ENCODE results near the gene GRM1. TPM values are rescaled to one million over a fixed set of nuclear protein-coding genes. Genes with fewer than 3 reads are reported as not detected.
A peak's percentile ranks its signal among the peaks of the same experiment; 100 is the strongest.

The GRM1 gene
- total RNA-seq, 1 donor: under 0.01 TPM

- H3K4me3 ChIP-seq (ENCODE audit: low read depth, low read length): no peak overlapping the region
- no peak for TF ChIP-seq CTCF (IDR thresholded peaks at IDR 0.05; ENCODE audit: insufficient read depth, low read depth, low read length)
- peak; percentile 51 for DNase-seq (ENCODE audit: low read depth)
Observed at GRCh38 chr6:146028252-146028795, 538 bp upstream of the GRM1 start.

- TF ChIP-seq CTCF (IDR thresholded peaks at IDR 0.05; ENCODE audit: insufficient read depth, low read depth, low read length): no peak
- H3K4me3 ChIP-seq (ENCODE audit: low read depth, low read length): no peak overlapping the region
- DNase-seq (ENCODE audit: low read depth): no peak
Observed at GRCh38 chr6:146029573-146030184, 817 bp downstream of the GRM1 start.

- H3K4me3 ChIP-seq (ENCODE audit: low read depth, low read length): no peak overlapping the region
- TF ChIP-seq CTCF (IDR thresholded peaks at IDR 0.05; ENCODE audit: insufficient read depth, low read depth, low read length): no peak
- no peak for DNase-seq (ENCODE audit: low read depth)
Observed at GRCh38 chr6:146032387-146032786, 3.5 kb downstream of the GRM1 start.

GRCh38 chr6:146040360-146040759 is 11.5 kb downstream of the GRM1 start:
- no peak for TF ChIP-seq CTCF (IDR thresholded peaks at IDR 0.05; ENCODE audit: insufficient read depth, low read depth, low read length)
- DNase-seq (ENCODE audit: low read depth): no peak
- H3K4me3 ChIP-seq (ENCODE audit: low read depth, low read length): no peak overlapping the region

GRCh38 chr6:146041282-146041681 is 12.4 kb downstream of the GRM1 start:
- H3K4me3 ChIP-seq (ENCODE audit: low read depth, low read length): no peak overlapping the region
- peak; percentile 0 for DNase-seq (ENCODE audit: low read depth)
- TF ChIP-seq CTCF (IDR thresholded peaks at IDR 0.05; ENCODE audit: insufficient read depth, low read depth, low read length): peak; percentile 32

- no peak for TF ChIP-seq CTCF (IDR thresholded peaks at IDR 0.05; ENCODE audit: insufficient read depth, low read depth, low read length)
- H3K4me3 ChIP-seq (ENCODE audit: low read depth, low read length): no peak overlapping the region
- DNase-seq (ENCODE audit: low read depth): no peak
Observed at GRCh38 chr6:146047371-146047770, 18.5 kb downstream of the GRM1 start.

GRCh38 chr6:146050168-146050567 is 21.3 kb downstream of the GRM1 start:
- TF ChIP-seq CTCF (IDR thresholded peaks at IDR 0.05; ENCODE audit: insufficient read depth, low read depth, low read length): no peak
- H3K4me3 ChIP-seq (ENCODE audit: low read depth, low read length): no peak overlapping the region
- DNase-seq (ENCODE audit: low read depth): no peak

Measured in fibroblast of villous mesenchyme (primary cell).